HepG2 (cell line): Measurements from ENCODE around the gene DAB2IP. TPM values are rescaled to one million over a fixed set of nuclear protein-coding genes. Genes with fewer than 3 reads are reported as not detected.

Source experiments
- EEA1 ChIP-seq: sonication (generic); formaldehyde crosslinking; IDR thresholded peaks from 2 replicates; pipeline ENCODE4 v1.5.1; 2020; ENCODE audit warnings: mild to moderate bottlenecking, missing genetic modification reagents, borderline replicate concordance
- MTF1 ChIP-seq: sonication (generic); formaldehyde crosslinking; IDR thresholded peaks from 2 replicates; pipeline ENCODE4 v1.5.0; 2020; ENCODE audit warnings: missing genetic modification reagents
- MYC ChIP-seq: sonication (generic); formaldehyde crosslinking; IDR thresholded peaks from 2 replicates; pipeline ENCODE4 v1.9.0; 2021; ENCODE audit warnings: missing genetic modification reagents, borderline replicate concordance
- NRL ChIP-seq: sonication (generic); formaldehyde crosslinking; IDR thresholded peaks from 2 replicates; pipeline ENCODE4 v1.5.0; 2020; ENCODE audit warnings: missing genetic modification reagents, mild to moderate bottlenecking, moderate library complexity, borderline replicate concordance
- SALL1 ChIP-seq: sonication (generic); formaldehyde crosslinking; IDR thresholded peaks from 2 replicates; pipeline ENCODE4 v1.8.0; 2022; ENCODE audit warnings: mild to moderate bottlenecking, missing genetic modification reagents
- TSC22D2 ChIP-seq: sonication (generic); formaldehyde crosslinking; IDR thresholded peaks from 2 replicates; pipeline ENCODE4 v1.5.1; 2020; ENCODE audit warnings: missing genetic modification reagents, mild to moderate bottlenecking, borderline replicate concordance
- U2AF1 ChIP-seq: fragments of 200-400 bp; formaldehyde crosslinking; optimal IDR thresholded peaks from 2 replicates; pipeline ENCODE3; 2017; ENCODE audit warnings: mild to moderate bottlenecking, low read depth, low read length
- U2AF2 ChIP-seq: fragments of 200-400 bp; formaldehyde crosslinking; IDR thresholded peaks from 2 replicates; pipeline ENCODE4 v1.6.1; 2017; ENCODE audit warnings: low read depth, mild to moderate bottlenecking, low read length
- ZMYM3 ChIP-seq: sonication (generic); formaldehyde crosslinking; IDR thresholded peaks from 2 replicates; pipeline ENCODE4 v1.5.1; 2020; ENCODE audit warnings: mild to moderate bottlenecking, missing genetic modification reagents
- ZNF256 ChIP-seq: sonication (generic); formaldehyde crosslinking; conservative IDR thresholded peaks from 2 replicates; pipeline ENCODE4 v1.4.0; 2020; ENCODE audit warnings: missing genetic modification reagents
- ZNF782 ChIP-seq: sonication (generic); formaldehyde crosslinking; IDR thresholded peaks from 2 replicates; pipeline ENCODE4 v1.4.0; 2020; ENCODE audit warnings: missing genetic modification reagents, mild to moderate bottlenecking, borderline replicate concordance
- ZNF883 ChIP-seq: sonication (generic); formaldehyde crosslinking; IDR thresholded peaks from 2 replicates; pipeline ENCODE4 v1.5.1; 2020; ENCODE audit warnings: mild to moderate bottlenecking, missing genetic modification reagents; ENCODE audit errors: not compliant biosample characterization
- polyA plus RNA-seq, 8 experiments: library from polyadenylated mRNA; depleted of rRNA in 3 of 8; stranded (reverse) in 7 of 8; unstranded in 1 of 8; fragments of >200 nt; fragmentation: Illumina TruSeq in 4 of 8; extraction: Trizol in 4 of 8; gene quantifications; 2 replicates each; pipeline versions ENCODE4 v1.2.1 to v1.2.3, GENCODE V29; 2011 to 2016; ENCODE audit warnings: low read depth in 4 of 8, missing spikeins in 1 of 8, mixed read lengths in 1 of 8; ENCODE audit not compliant: insufficient read depth in 1 of 8
- total RNA-seq, 5 experiments: library from RNA; depleted of rRNA; stranded (reverse); fragments of >200 nt; fragmentation: Illumina TruSeq; extraction: Trizol; gene quantifications; 2 replicates each; pipeline ENCODE4 v1.2.3, GENCODE V29; 2016; ENCODE audit warnings: low read depth in 1 of 5
- TF ChIP-seq, protein P1 (sequence below): IDR thresholded peaks from 2 replicates; pipeline ENCODE4 v1.6.1; 2016; ENCODE audit warnings: mild to moderate bottlenecking
- TF ChIP-seq, protein P2 (sequence below): sonication (generic); formaldehyde crosslinking; IDR thresholded peaks from 2 replicates; pipeline ENCODE4 v1.5.1; 2020; ENCODE audit warnings: mild to moderate bottlenecking, missing genetic modification reagents, borderline replicate concordance
- TF ChIP-seq, protein P3 (sequence below): sonication (generic); formaldehyde crosslinking; IDR thresholded peaks from 2 replicates; pipeline ENCODE4 v1.4.0; 2020; ENCODE audit warnings: low read depth, missing genetic modification reagents
- TF ChIP-seq, protein P4 (sequence below): IDR thresholded peaks from 2 replicates; pipeline ENCODE4 v1.6.1; 2016; ENCODE audit warnings: missing biosample characterization, missing genetic modification reagents, low read depth

DAB2IP gene
- total and polyA plus RNA-seq, 2 of the 13 experiments (the other 11 are each of a cell fraction or from before 2014, with no cell fraction given), result 25.3 to 37.9 TPM

DNA sequence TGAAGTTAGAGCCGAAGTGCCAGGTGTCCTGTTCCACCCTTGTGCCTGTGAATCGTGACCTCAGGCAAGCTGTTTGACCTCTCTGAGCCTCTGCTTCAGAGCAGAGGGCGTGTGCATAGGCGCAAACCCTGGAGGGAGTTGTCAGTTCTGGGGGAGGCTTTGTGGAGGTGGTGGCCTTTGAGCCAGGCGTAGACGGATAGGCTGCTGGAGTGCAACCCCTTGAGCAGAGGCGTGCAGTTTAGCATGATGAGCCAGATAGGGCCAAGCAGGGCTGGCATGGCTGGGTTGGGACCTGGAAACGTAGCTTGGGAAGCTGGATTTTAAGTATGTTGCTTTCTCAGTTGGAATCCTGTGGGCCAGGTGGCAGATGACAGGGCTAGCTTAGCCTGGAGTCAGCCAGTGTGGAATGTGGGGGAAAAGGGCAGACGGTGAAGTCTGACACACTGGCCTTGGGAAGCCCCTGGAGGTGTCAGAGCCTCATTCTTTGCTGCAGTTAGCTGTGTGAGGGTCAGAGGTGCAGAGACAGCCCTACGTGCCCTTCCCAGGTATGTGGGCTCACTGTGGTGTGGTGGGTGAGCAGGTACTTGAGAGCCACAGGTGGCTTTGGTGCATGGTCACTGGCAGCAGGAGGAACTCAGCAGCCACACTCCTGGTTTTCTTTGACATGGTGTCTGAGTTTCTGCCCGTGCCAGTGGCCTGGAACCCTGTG, 93.4 kb downstream of the DAB2IP start (continued):
- TF ChIP-seq EEA1 (CRISPR knock-in tag), result no peak
- TF ChIP-seq ZNF883 (CRISPR knock-in tag), result no peak
- TF ChIP-seq, protein P1, sequence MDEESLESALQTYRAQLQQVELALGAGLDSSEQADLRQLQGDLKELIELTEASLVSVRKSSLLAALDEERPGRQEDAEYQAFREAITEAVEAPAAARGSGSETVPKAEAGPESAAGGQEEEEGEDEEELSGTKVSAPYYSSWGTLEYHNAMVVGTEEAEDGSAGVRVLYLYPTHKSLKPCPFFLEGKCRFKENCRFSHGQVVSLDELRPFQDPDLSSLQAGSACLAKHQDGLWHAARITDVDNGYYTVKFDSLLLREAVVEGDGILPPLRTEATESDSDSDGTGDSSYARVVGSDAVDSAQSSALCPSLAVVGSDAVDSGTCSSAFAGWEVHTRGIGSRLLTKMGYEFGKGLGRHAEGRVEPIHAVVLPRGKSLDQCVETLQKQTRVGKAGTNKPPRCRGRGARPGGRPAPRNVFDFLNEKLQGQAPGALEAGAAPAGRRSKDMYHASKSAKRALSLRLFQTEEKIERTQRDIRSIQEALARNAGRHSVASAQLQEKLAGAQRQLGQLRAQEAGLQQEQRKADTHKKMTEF (CRISPR knock-in tag), result peak; percentile 33; the same call in 1 of the 2 replicates
- no peak for TF ChIP-seq U2AF1
- no peak for TF ChIP-seq TSC22D2 (CRISPR knock-in tag)
- no peak for TF ChIP-seq ZNF256 (CRISPR knock-in tag)
- TF ChIP-seq, protein P2, sequence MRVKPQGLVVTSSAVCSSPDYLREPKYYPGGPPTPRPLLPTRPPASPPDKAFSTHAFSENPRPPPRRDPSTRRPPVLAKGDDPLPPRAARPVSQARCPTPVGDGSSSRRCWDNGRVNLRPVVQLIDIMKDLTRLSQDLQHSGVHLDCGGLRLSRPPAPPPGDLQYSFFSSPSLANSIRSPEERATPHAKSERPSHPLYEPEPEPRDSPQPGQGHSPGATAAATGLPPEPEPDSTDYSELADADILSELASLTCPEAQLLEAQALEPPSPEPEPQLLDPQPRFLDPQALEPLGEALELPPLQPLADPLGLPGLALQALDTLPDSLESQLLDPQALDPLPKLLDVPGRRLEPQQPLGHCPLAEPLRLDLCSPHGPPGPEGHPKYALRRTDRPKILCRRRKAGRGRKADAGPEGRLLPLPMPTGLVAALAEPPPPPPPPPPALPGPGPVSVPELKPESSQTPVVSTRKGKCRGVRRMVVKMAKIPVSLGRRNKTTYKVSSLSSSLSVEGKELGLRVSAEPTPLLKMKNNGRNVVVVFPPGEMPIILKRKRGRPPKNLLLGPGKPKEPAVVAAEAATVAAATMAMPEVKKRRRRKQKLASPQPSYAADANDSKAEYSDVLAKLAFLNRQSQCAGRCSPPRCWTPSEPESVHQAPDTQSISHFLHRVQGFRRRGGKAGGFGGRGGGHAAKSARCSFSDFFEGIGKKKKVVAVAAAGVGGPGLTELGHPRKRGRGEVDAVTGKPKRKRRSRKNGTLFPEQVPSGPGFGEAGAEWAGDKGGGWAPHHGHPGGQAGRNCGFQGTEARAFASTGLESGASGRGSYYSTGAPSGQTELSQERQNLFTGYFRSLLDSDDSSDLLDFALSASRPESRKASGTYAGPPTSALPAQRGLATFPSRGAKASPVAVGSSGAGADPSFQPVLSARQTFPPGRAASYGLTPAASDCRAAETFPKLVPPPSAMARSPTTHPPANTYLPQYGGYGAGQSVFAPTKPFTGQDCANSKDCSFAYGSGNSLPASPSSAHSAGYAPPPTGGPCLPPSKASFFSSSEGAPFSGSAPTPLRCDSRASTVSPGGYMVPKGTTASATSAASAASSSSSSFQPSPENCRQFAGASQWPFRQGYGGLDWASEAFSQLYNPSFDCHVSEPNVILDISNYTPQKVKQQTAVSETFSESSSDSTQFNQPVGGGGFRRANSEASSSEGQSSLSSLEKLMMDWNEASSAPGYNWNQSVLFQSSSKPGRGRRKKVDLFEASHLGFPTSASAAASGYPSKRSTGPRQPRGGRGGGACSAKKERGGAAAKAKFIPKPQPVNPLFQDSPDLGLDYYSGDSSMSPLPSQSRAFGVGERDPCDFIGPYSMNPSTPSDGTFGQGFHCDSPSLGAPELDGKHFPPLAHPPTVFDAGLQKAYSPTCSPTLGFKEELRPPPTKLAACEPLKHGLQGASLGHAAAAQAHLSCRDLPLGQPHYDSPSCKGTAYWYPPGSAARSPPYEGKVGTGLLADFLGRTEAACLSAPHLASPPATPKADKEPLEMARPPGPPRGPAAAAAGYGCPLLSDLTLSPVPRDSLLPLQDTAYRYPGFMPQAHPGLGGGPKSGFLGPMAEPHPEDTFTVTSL (CRISPR knock-in tag), result no peak
- TF ChIP-seq ZNF782 (CRISPR knock-in tag), result 0 out of 2 replicates have a peak, but pooled peaks have one; percentile 13
- TF ChIP-seq, protein P3, sequence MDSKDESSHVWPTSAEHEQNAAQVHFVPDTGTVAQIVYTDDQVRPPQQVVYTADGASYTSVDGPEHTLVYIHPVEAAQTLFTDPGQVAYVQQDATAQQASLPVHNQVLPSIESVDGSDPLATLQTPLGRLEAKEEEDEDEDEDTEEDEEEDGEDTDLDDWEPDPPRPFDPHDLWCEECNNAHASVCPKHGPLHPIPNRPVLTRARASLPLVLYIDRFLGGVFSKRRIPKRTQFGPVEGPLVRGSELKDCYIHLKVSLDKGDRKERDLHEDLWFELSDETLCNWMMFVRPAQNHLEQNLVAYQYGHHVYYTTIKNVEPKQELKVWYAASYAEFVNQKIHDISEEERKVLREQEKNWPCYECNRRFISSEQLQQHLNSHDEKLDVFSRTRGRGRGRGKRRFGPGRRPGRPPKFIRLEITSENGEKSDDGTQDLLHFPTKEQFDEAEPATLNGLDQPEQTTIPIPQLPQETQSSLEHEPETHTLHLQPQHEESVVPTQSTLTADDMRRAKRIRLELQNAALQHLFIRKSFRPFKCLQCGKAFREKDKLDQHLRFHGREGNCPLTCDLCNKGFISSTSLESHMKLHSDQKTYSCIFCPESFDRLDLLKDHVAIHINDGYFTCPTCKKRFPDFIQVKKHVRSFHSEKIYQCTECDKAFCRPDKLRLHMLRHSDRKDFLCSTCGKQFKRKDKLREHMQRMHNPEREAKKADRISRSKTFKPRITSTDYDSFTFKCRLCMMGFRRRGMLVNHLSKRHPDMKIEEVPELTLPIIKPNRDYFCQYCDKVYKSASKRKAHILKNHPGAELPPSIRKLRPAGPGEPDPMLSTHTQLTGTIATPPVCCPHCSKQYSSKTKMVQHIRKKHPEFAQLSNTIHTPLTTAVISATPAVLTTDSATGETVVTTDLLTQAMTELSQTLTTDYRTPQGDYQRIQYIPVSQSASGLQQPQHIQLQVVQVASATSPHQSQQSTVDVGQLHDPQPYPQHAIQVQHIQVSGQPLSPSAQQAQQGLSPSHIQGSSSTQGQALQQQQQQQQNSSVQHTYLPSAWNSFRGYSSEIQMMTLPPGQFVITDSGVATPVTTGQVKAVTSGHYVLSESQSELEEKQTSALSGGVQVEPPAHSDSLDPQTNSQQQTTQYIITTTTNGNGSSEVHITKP (CRISPR knock-in tag), result peak; percentile 64; the same call in 1 of the 2 replicates
- TF ChIP-seq ZMYM3, result peak; percentile 80
- peak; percentile 45 for TF ChIP-seq SALL1 (CRISPR knock-in tag)
- TF ChIP-seq, protein P4, sequence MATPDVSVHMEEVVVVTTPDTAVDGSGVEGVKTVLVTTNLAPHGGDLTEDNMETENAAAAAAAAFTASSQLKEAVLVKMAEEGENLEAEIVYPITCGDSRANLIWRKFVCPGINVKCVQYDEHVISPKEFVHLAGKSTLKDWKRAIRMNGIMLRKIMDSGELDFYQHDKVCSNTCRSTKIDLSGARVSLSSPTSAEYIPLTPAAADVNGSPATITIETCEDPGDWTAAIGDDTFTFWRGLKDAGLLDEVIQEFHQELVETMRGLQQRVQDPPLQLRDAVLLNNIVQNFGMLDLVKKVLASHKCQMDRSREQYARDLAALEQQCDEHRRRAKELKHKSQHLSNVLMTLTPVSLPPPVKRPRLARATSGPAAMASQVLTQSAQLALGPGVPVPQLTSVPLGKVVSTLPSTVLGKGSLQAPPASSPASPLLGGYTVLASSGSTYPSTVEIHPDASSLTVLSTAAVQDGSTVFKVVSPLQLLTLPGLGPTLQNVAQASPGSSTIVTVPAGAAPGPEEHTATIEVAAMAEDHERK (CRISPR knock-in tag), result no peak
- TF ChIP-seq U2AF2, result no peak
- 0 out of 2 replicates have a peak, but pooled peaks have one; percentile 30 for TF ChIP-seq MTF1 (CRISPR knock-in tag)
- TF ChIP-seq MYC, result peak; percentile 63; the same call in 1 of the 2 replicates
- 0 out of 2 replicates have a peak, but pooled peaks have one; percentile 16 for TF ChIP-seq NRL (CRISPR knock-in tag)
